Measurements from ENCODE around the gene KIF18A.

KIF18A gene

DNA sequence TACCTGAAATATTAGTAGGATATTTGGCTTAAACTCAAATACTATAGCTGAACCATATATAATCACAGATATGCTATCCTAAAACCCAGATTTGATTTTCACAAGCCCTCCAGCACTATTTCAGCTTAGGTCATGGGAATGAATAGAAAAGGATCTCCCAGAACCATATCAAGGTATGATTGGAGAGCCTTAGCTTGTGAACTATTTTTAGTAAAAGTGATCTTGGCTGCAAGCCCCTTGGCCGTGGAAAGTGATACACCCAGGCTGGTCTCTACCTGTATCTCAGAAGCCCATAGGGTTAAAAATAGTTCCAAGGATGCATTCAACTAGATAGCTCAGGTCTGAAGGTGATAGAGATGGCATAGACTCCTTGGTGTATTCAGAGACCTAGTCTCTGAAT lies 9.7 kb downstream of the KIF18A start:
- Histone ChIP-seq H3K9ac (ENCODE audit: low read depth, low read length, poor library complexity) (no peak overlapping the region), H3K4ac (ENCODE audit: low read length) (no peak overlapping the region), H3K79me1 (ENCODE audit: low read depth, low read length) (no peaks in the 10 kb centered on the region), H3K36me3 (replicated peaks in 1 of 2; ENCODE audit: control insufficient read depth in 2 of 2, insufficient read depth in 2 of 2, low read length in 2 of 2) (peaks cover 2 to 49% of the 10 kb centered on the region in 2 donors), H3K27me3 (ENCODE audit: control insufficient read depth in 3 of 3, insufficient read depth in 3 of 3, low read depth in 1 of 3, low read length in 3 of 3) (no peaks in the 10 kb centered on the region), H3K9me3 (replicated peaks in 1 of 2; ENCODE audit: control insufficient read depth in 2 of 2, insufficient read depth in 1 of 2, low read depth in 1 of 2, low read length in 2 of 2) (no peaks in the 10 kb centered on the region), H3K4me2 (ENCODE audit: insufficient read depth, low read length, poor library complexity, severe bottlenecking) (no peak overlapping the region), H3K14ac (ENCODE audit: low read length) (no peak overlapping the region), H2AK5ac (ENCODE audit: low read depth, low read length) (no peak overlapping the region), H3K27ac (replicated peaks; ENCODE audit: low read length) (no peak overlapping the region), H3K4me3 (ENCODE audit: low read length in 2 of 2) (no peak overlapping the region), H2BK5ac (ENCODE audit: low read length) (no peak overlapping the region), H2BK120ac (ENCODE audit: low read depth, low read length) (no peak overlapping the region), H2BK12ac (ENCODE audit: low read length) (no peak overlapping the region), H3K4me1 (ENCODE audit: control insufficient read depth in 2 of 2, insufficient read depth in 1 of 2, low read depth in 1 of 2, low read length in 2 of 2) (no peaks in the 10 kb centered on the region), H3K23ac (ENCODE audit: low read depth, low read length, poor library complexity) (no peak overlapping the region), H3K18ac (ENCODE audit: low read length) (no peak overlapping the region), H2BK15ac (ENCODE audit: low read length) (no peak overlapping the region), H4K8ac (ENCODE audit: low read depth, low read length) (no peak overlapping the region), H4K91ac (ENCODE audit: low read depth, low read length, poor library complexity) (no peak overlapping the region), H2AFZ (ENCODE audit: low read length) (no peak overlapping the region)
- WGBS, 2 donors (ENCODE audit: extremely low coverage in 2 of 2, insufficient read length in 2 of 2, insufficient replicate concordance in 1 of 2): no CpG with 5 or more reads among the region's 1 CpG
- DNase-seq (ENCODE audit: low spot score): no peak

DNA sequence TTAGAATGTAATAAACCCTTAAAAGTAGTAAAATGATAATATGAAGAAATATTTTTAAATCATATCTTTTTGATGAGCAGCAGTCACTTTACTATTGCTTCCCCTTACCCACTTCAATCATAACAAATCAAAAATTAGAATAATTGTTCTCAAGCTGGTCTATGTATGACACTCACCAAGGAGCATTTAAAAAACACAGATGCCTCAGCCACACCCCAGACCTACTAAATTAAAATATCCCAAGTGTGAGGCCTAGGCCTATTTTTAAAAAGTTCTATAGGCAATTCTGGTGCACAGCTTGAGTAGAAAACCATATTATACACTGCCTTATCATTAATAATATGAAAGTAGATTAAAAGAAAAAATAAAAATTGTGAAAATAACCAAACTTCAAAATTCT lies 15.2 kb downstream of the KIF18A start:
- H3K9ac ChIP-seq (ENCODE audit: low read depth, low read length, poor library complexity): no peak overlapping the region
- no peak for DNase-seq (ENCODE audit: low spot score)
- no peak overlapping the region for H3K27ac ChIP-seq (replicated peaks; ENCODE audit: low read length)
- no peak overlapping the region for H2BK120ac ChIP-seq (ENCODE audit: low read depth, low read length)
- H3K27me3 ChIP-seq (ENCODE audit: control insufficient read depth in 3 of 3, insufficient read depth in 3 of 3, low read depth in 1 of 3, low read length in 3 of 3): no peaks in the 10 kb centered on the region
- no peak overlapping the region for H3K4ac ChIP-seq (ENCODE audit: low read length)
- no peak overlapping the region for H2BK15ac ChIP-seq (ENCODE audit: low read length)
- H4K91ac ChIP-seq (ENCODE audit: low read depth, low read length, poor library complexity): no peak overlapping the region
- no peak overlapping the region for H4K8ac ChIP-seq (ENCODE audit: low read depth, low read length)
- H3K9me3 ChIP-seq (replicated peaks in 1 of 2; ENCODE audit: control insufficient read depth in 2 of 2, insufficient read depth in 1 of 2, low read depth in 1 of 2, low read length in 2 of 2): no peaks in the 10 kb centered on the region
- H3K18ac ChIP-seq (ENCODE audit: low read length): no peak overlapping the region
- H3K4me2 ChIP-seq (ENCODE audit: insufficient read depth, low read length, poor library complexity, severe bottlenecking): no peak overlapping the region
- no peak overlapping the region for H3K4me3 ChIP-seq (ENCODE audit: low read length in 2 of 2)
- no peaks in the 10 kb centered on the region for H3K79me1 ChIP-seq (ENCODE audit: low read depth, low read length)
- no peak overlapping the region for H3K14ac ChIP-seq (ENCODE audit: low read length)
- H2AFZ ChIP-seq (ENCODE audit: low read length): no peak overlapping the region
- no peak overlapping the region for H3K23ac ChIP-seq (ENCODE audit: low read depth, low read length, poor library complexity)
- H2AK5ac ChIP-seq (ENCODE audit: low read depth, low read length): no peak overlapping the region
- H3K4me1 ChIP-seq (ENCODE audit: control insufficient read depth in 2 of 2, insufficient read depth in 1 of 2, low read depth in 1 of 2, low read length in 2 of 2): no peaks in the 10 kb centered on the region
- no peak overlapping the region for H2BK12ac ChIP-seq (ENCODE audit: low read length)
- H3K36me3 ChIP-seq (replicated peaks in 1 of 2; ENCODE audit: control insufficient read depth in 2 of 2, insufficient read depth in 2 of 2, low read length in 2 of 2): peaks cover 4 to 84% of the 10 kb centered on the region in 2 donors
- H2BK5ac ChIP-seq (ENCODE audit: low read length): no peak overlapping the region

DNA sequence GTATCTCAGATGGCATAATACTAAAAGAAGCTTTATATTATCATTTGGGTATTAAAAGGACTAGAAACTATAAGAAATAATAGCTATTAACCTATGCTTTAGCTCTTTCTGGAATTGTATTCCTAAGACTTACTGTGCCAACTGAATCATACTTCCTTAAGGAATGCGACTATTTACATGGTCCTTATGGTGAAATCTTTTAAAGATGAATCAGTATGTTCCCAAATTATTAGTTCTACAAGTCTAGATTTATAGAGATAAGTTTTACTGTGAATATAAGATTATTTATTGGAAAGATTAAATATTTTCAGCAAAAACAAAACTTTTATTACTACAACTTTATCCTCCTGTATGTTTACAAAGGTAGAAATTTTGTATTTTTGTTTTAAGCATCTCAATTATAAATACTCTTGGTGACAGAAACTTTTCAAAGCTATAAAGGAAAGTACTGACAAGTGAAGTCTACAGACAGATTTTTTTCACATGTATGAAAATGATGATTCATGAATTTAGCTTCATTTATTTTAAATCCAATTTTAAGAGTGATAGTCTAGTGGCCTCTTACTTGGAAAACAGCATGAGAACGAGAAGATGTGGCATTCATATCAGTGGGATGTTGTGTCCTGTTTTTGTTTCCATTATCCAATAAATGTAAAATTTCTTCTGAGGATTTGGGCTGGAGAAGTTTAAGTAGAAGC lies 17.8 kb downstream of the KIF18A start:
- no peak overlapping the region for H3K4me2 ChIP-seq (ENCODE audit: insufficient read depth, low read length, poor library complexity, severe bottlenecking)
- H3K14ac ChIP-seq (ENCODE audit: low read length): no peak overlapping the region
- H3K9ac ChIP-seq (ENCODE audit: low read depth, low read length, poor library complexity): no peak overlapping the region
- H3K23ac ChIP-seq (ENCODE audit: low read depth, low read length, poor library complexity): no peak overlapping the region
- no peak overlapping the region for H4K8ac ChIP-seq (ENCODE audit: low read depth, low read length)
- no peak overlapping the region for H3K27ac ChIP-seq (replicated peaks; ENCODE audit: low read length)
- no peak overlapping the region for H2BK120ac ChIP-seq (ENCODE audit: low read depth, low read length)
- no peak overlapping the region for H3K4me3 ChIP-seq (ENCODE audit: low read length in 2 of 2)
- H2AK5ac ChIP-seq (ENCODE audit: low read depth, low read length): no peak overlapping the region
- H3K27me3 ChIP-seq (ENCODE audit: control insufficient read depth in 3 of 3, insufficient read depth in 3 of 3, low read depth in 1 of 3, low read length in 3 of 3): no peaks in the 10 kb centered on the region
- no peak overlapping the region for H2BK12ac ChIP-seq (ENCODE audit: low read length)
- H2AFZ ChIP-seq (ENCODE audit: low read length): no peak overlapping the region
- H3K18ac ChIP-seq (ENCODE audit: low read length): no peak overlapping the region
- peaks cover 4 to 82% of the 10 kb centered on the region in 2 donors for H3K36me3 ChIP-seq (replicated peaks in 1 of 2; ENCODE audit: control insufficient read depth in 2 of 2, insufficient read depth in 2 of 2, low read length in 2 of 2)
- H2BK5ac ChIP-seq (ENCODE audit: low read length): no peak overlapping the region
- no peaks in the 10 kb centered on the region for H3K4me1 ChIP-seq (ENCODE audit: control insufficient read depth in 2 of 2, insufficient read depth in 1 of 2, low read depth in 1 of 2, low read length in 2 of 2)
- no peaks in the 10 kb centered on the region for H3K79me1 ChIP-seq (ENCODE audit: low read depth, low read length)
- H3K9me3 ChIP-seq (replicated peaks in 1 of 2; ENCODE audit: control insufficient read depth in 2 of 2, insufficient read depth in 1 of 2, low read depth in 1 of 2, low read length in 2 of 2): no peaks in the 10 kb centered on the region
- no peak overlapping the region for H2BK15ac ChIP-seq (ENCODE audit: low read length)
- no peak for DNase-seq (ENCODE audit: low spot score)
- no peak overlapping the region for H4K91ac ChIP-seq (ENCODE audit: low read depth, low read length, poor library complexity)
- no peak overlapping the region for H3K4ac ChIP-seq (ENCODE audit: low read length)
- no CpG with 5 or more reads among the region's 2 CpGs for WGBS, 2 donors (ENCODE audit: extremely low coverage in 2 of 2, insufficient read length in 2 of 2, insufficient replicate concordance in 1 of 2)

DNA sequence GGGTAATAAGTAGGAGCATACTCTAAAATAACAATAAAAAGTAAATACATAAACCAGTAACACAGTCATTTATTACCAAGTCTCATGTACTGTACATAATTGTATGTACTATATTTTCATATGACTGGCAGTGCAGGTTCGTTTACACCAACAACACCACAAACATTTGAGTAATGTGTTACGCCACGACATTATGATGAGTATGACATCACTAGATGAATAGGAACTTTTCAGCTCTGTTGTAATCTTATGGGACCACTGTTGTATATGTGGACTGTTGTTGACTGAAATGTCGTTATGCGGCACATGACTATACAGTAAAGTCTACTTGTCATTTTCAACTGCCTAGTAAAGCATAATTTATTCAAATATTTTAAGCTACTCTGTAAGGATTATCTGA lies 18.6 kb downstream of the KIF18A start:
- Histone ChIP-seq H3K4me2 (ENCODE audit: insufficient read depth, low read length, poor library complexity, severe bottlenecking) (no peak overlapping the region), H3K27me3 (ENCODE audit: control insufficient read depth in 3 of 3, insufficient read depth in 3 of 3, low read depth in 1 of 3, low read length in 3 of 3) (no peaks in the 10 kb centered on the region), H3K27ac (replicated peaks; ENCODE audit: low read length) (no peak overlapping the region), H2BK15ac (ENCODE audit: low read length) (no peak overlapping the region), H4K8ac (ENCODE audit: low read depth, low read length) (no peak overlapping the region), H3K4ac (ENCODE audit: low read length) (no peak overlapping the region), H4K91ac (ENCODE audit: low read depth, low read length, poor library complexity) (no peak overlapping the region), H3K9me3 (replicated peaks in 1 of 2; ENCODE audit: control insufficient read depth in 2 of 2, insufficient read depth in 1 of 2, low read depth in 1 of 2, low read length in 2 of 2) (no peaks in the 10 kb centered on the region), H3K4me1 (ENCODE audit: control insufficient read depth in 2 of 2, insufficient read depth in 1 of 2, low read depth in 1 of 2, low read length in 2 of 2) (no peaks in the 10 kb centered on the region), H3K4me3 (ENCODE audit: low read length in 2 of 2) (no peak overlapping the region), H2AFZ (ENCODE audit: low read length) (no peak overlapping the region), H2BK120ac (ENCODE audit: low read depth, low read length) (no peak overlapping the region), H3K14ac (ENCODE audit: low read length) (no peak overlapping the region), H2AK5ac (ENCODE audit: low read depth, low read length) (no peak overlapping the region), H2BK5ac (ENCODE audit: low read length) (no peak overlapping the region), H3K9ac (ENCODE audit: low read depth, low read length, poor library complexity) (no peak overlapping the region), H3K36me3 (replicated peaks in 1 of 2; ENCODE audit: control insufficient read depth in 2 of 2, insufficient read depth in 2 of 2, low read length in 2 of 2) (peaks cover 6 to 82% of the 10 kb centered on the region in 2 donors), H3K18ac (ENCODE audit: low read length) (no peak overlapping the region), H2BK12ac (ENCODE audit: low read length) (no peak overlapping the region), H3K23ac (ENCODE audit: low read depth, low read length, poor library complexity) (no peak overlapping the region), H3K79me1 (ENCODE audit: low read depth, low read length) (no peaks in the 10 kb centered on the region)
- DNase-seq (ENCODE audit: low spot score): no peak
- no CpG with 5 or more reads among the region's 5 CpGs for WGBS, 2 donors (ENCODE audit: extremely low coverage in 2 of 2, insufficient read length in 2 of 2, insufficient replicate concordance in 1 of 2)

Data from neuronal stem cell (in vitro differentiated cells).